H1 (cell line): Measurements from ENCODE around the gene GBGT1. TPM values are rescaled to one million over a fixed set of nuclear protein-coding genes. Genes with fewer than 3 reads are reported as not detected.

Source experiments
- CTCF ChIA-PET: fragments of 300-600 bp; sonication (Branson Sonifier 250); formaldehyde crosslinking; loops from one replicate; lab custom pipeline; 2021; ENCODE audit not compliant: partially characterized antibody; lab: Charles Lee
- POLR2A ChIA-PET: fragments of 300-600 bp; sonication (Branson Sonifier 250); formaldehyde crosslinking; loops from one replicate; lab custom pipeline; 2021; ENCODE audit warnings: inconsistent platforms; ENCODE audit not compliant: partially characterized antibody; lab: Charles Lee
- DNase-seq, 2 experiments: peaks; one replicate each; pipeline versions ENCODE4 v3.0.0 to v3.0.0-alpha.2; 2010 to 2022; ENCODE audit warnings: low spot score in 2 of 2, low read depth in 1 of 2, mixed read lengths in 1 of 2
- FAIRE-seq: peaks from 2 replicates; lab custom pipeline; 2011; peaks lifted over from hg19 to GRCh38; lab: Jason Lieb, UNC
- H2AFZ ChIP-seq: 2 replicates; pipeline ENCODE4 v1.8.1; 2012; ENCODE audit warnings: low read length, inconsistent platforms
- H2AK5ac ChIP-seq: 2 replicates; pipeline ENCODE4 v1.6.1; 2013; ENCODE audit warnings: low read depth, low read length
- H2BK120ac ChIP-seq: replicated peaks from 2 replicates; pipeline ENCODE3; 2013; ENCODE audit warnings: low read depth, low read length, inconsistent platforms
- H2BK12ac ChIP-seq: 2 replicates; pipeline ENCODE4 v1.6.1; 2013; ENCODE audit warnings: low read depth, low read length
- H2BK15ac ChIP-seq: 2 replicates; pipeline ENCODE4 v1.6.1; 2013; ENCODE audit warnings: low read length
- H2BK20ac ChIP-seq: 2 replicates; pipeline ENCODE4 v1.6.1; 2013; ENCODE audit warnings: low read length
- H2BK5ac ChIP-seq: 2 replicates; pipeline ENCODE4 v1.6.1; 2013; ENCODE audit warnings: low read depth, low read length
- H3K14ac ChIP-seq: 2 replicates; pipeline ENCODE4 v1.6.1; 2013; ENCODE audit warnings: inconsistent platforms; ENCODE audit not compliant: insufficient read length
- H3K18ac ChIP-seq: 2 replicates; pipeline ENCODE4 v1.6.1; 2013; ENCODE audit warnings: low read length; ENCODE audit errors: extremely low read depth
- H3K23ac ChIP-seq: 2 replicates; pipeline ENCODE4 v1.6.1; 2013; ENCODE audit warnings: inconsistent platforms; ENCODE audit not compliant: insufficient read length
- H3K23me2 ChIP-seq: 2 replicates; pipeline ENCODE4 v1.6.1; 2013; ENCODE audit warnings: low read depth, low read length
- H3K27ac ChIP-seq: 2 replicates; pipeline ENCODE4 v1.6.1; 2011; ENCODE audit warnings: low read depth, low read length, inconsistent platforms
- H3K27me3 ChIP-seq, 4 experiments: replicated peaks in 1 of 4; 1 replicate in 1 of 4; 2 replicates in 3 of 4; pipeline versions ENCODE4 v1.6.1 to v1.8.1; 2011 to 2013; ENCODE audit warnings: low read length in 3 of 4, mild to moderate bottlenecking in 3 of 4, inconsistent platforms in 2 of 4, mixed read lengths in 2 of 4, moderate library complexity in 1 of 4; ENCODE audit not compliant: control insufficient read depth in 3 of 4, insufficient read depth in 3 of 4; ENCODE audit errors: extremely low read depth in 1 of 4
- H3K36me3 ChIP-seq, 4 experiments: 2 replicates each; pipeline versions ENCODE4 v1.6.1 to v1.8.1; 2011 to 2013; ENCODE audit warnings: mild to moderate bottlenecking in 4 of 4, low read length in 3 of 4, moderate library complexity in 2 of 4, control low read depth in 1 of 4, inconsistent platforms in 1 of 4; ENCODE audit not compliant: insufficient read depth in 4 of 4, control insufficient read depth in 2 of 4
- H3K4ac ChIP-seq: replicated peaks from 2 replicates; pipeline ENCODE3; 2013; ENCODE audit warnings: low read length, low read depth, mixed read lengths, inconsistent platforms; ENCODE audit not compliant: insufficient read length
- H3K4me1 ChIP-seq, 4 experiments: replicated peaks in 1 of 4; 1 replicate in 1 of 4; 2 replicates in 3 of 4; pipeline versions ENCODE4 v1.6.1 to v1.8.1; 2011 to 2013; ENCODE audit warnings: low read length in 3 of 4, inconsistent platforms in 2 of 4, mixed read lengths in 1 of 4; ENCODE audit not compliant: insufficient read depth in 4 of 4, control insufficient read depth in 3 of 4
- H3K4me2 ChIP-seq, 2 experiments: 2 replicates each; pipeline versions ENCODE4 v1.6.1 to v1.8.1; 2011 to 2013; ENCODE audit warnings: low read depth in 2 of 2, low read length in 2 of 2, control low read depth in 1 of 2, inconsistent platforms in 1 of 2, mild to moderate bottlenecking in 1 of 2; ENCODE audit not compliant: insufficient read depth in 1 of 2
- H3K4me3 ChIP-seq, 4 experiments: fragments of 200-600, 300-600 bp in 1 of 4; sonication (generic), shearing (Covaris generic), sonication (Bioruptor Twin) in 1 of 4; 2 replicates each; pipeline versions ENCODE4 v1.5.1 to v1.8.1; 2011 to 2016; ENCODE audit warnings: low read length in 4 of 4, low read depth in 3 of 4, control low read depth in 2 of 4, inconsistent platforms in 2 of 4, mild to moderate bottlenecking in 2 of 4, mixed read lengths in 1 of 4, moderate library complexity in 1 of 4; ENCODE audit not compliant: insufficient read depth in 2 of 4; ENCODE audit errors: extremely low read depth in 1 of 4
- H3K56ac ChIP-seq: replicated peaks from 2 replicates; pipeline ENCODE3; 2013; ENCODE audit warnings: low read depth, mild to moderate bottlenecking, mixed read lengths, low read length, inconsistent platforms; ENCODE audit not compliant: insufficient read length
- H3K79me1 ChIP-seq: 2 replicates; pipeline ENCODE4 v1.6.1; 2013; ENCODE audit warnings: low read depth, low read length, control low read depth
- H3K79me2 ChIP-seq, 2 experiments: 2 replicates each; pipeline versions ENCODE4 v1.6.1 to v1.8.1; 2012 to 2013; ENCODE audit warnings: low read length in 2 of 2, mild to moderate bottlenecking in 2 of 2, inconsistent platforms in 1 of 2; ENCODE audit not compliant: insufficient read depth in 2 of 2, control insufficient read depth in 1 of 2
- H3K9ac ChIP-seq, 4 experiments: replicated peaks in 1 of 4; 1 replicate in 1 of 4; 2 replicates in 3 of 4; pipeline versions ENCODE4 v1.6.1 to v1.8.1; 2011 to 2013; ENCODE audit warnings: low read depth in 3 of 4, low read length in 3 of 4, control low read depth in 2 of 4, mild to moderate bottlenecking in 2 of 4, moderate library complexity in 2 of 4, inconsistent platforms in 1 of 4; ENCODE audit errors: extremely low read depth in 1 of 4
- H3K9me3 ChIP-seq, 2 experiments: 2 replicates each; pipeline versions ENCODE4 v1.6.1 to v1.8.1; 2012 to 2013; ENCODE audit warnings: mild to moderate bottlenecking in 2 of 2, moderate library complexity in 2 of 2, control low read depth in 1 of 2, inconsistent platforms in 1 of 2, low read depth in 1 of 2, low read length in 1 of 2, mixed read lengths in 1 of 2; ENCODE audit not compliant: insufficient read depth in 2 of 2
- H4K20me1 ChIP-seq, 2 experiments: replicated peaks in 1 of 2; 2 replicates each; pipeline versions ENCODE3 to v1.8.1; 2011 to 2013; ENCODE audit warnings: inconsistent platforms in 2 of 2, low read length in 2 of 2, mild to moderate bottlenecking in 1 of 2; ENCODE audit not compliant: insufficient read depth in 2 of 2, control insufficient read depth in 1 of 2
- H4K5ac ChIP-seq: 2 replicates; pipeline ENCODE4 v1.6.1; 2013; ENCODE audit warnings: low read length, low read depth, mixed read lengths, inconsistent platforms; ENCODE audit not compliant: insufficient read length
- H4K8ac ChIP-seq: 2 replicates; pipeline ENCODE4 v1.8.0; 2013; ENCODE audit warnings: mild to moderate bottlenecking, moderate library complexity, low read length, inconsistent platforms; ENCODE audit not compliant: insufficient read depth; ENCODE audit errors: extremely low read depth
- H4K91ac ChIP-seq: replicated peaks from 2 replicates; pipeline ENCODE3; 2013; ENCODE audit warnings: low read length, mixed read lengths, inconsistent platforms; ENCODE audit not compliant: insufficient read length
- BACH1 ChIP-seq: IDR thresholded peaks from 2 replicates; pipeline ENCODE4 v1.6.1; 2012; ENCODE audit warnings: low read length, improper control_type of control experiment
- CBX5 ChIP-seq: fragments of 300-800, 300-1000 bp; sonication (generic); IDR thresholded peaks from 2 replicates; pipeline ENCODE4 v1.7.1; 2016; ENCODE audit warnings: antibody characterized with exemption, low read length, low read depth
- CTBP2 ChIP-seq: IDR thresholded peaks from 2 replicates; pipeline ENCODE4 v1.7.0; 2011; ENCODE audit warnings: borderline replicate concordance, mild to moderate bottlenecking, moderate library complexity, mixed read lengths, low read length; ENCODE audit not compliant: insufficient read depth, insufficient read length
- WGBS, 2 experiments: shearing (Covaris generic) in 1 of 2; methylation state at CpG; one replicate each; pipeline versions ENCODE4 v1.1.6 to v1.1.7; 2013 to 2015; ENCODE audit warnings: low lambda C conversion rate in 2 of 2, mixed read lengths in 2 of 2, inconsistent platforms in 1 of 2, low coverage in 1 of 2, missing lambda C conversion rate in 1 of 2; ENCODE audit not compliant: insufficient replicate concordance in 2 of 2, insufficient coverage in 1 of 2, insufficient read length in 1 of 2; ENCODE audit errors: extremely low coverage in 1 of 2, missing lambda C conversion rate in 1 of 2; 5-methylcytosine and 5-hydroxymethylcytosine counted together
- polyA plus RNA-seq, 7 experiments: library from polyadenylated mRNA; depleted of rRNA in 3 of 7; stranded (reverse) in 5 of 7; unstranded in 2 of 7; fragments of >200 nt in 5 of 7; fragments of 200-250 nt in 2 of 7; gene quantifications; 1 replicate in 5 of 7; 2 replicates in 1 of 7; 4 replicates in 1 of 7; pipeline versions ENCODE4 v1.2.1 to v1.2.3, GENCODE V29; 2011 to 2013; ENCODE audit warnings: missing spikeins in 2 of 7, mixed read lengths in 2 of 7
- total RNA-seq: library from RNA; stranded (reverse); fragmentation: NEBNext Ultra II Directional; extraction: Animal tissue kit (Norgen Biotek cat#: 25700); gene quantifications from 2 replicates; pipeline ENCODE4 v1.2.1, GENCODE V29; 2021

GBGT1 gene
- total and polyA plus RNA-seq, 2 of the 8 experiments (the other 6 are each of a cell fraction or from before 2014, with no cell fraction given), result 7.1 to 9.7 TPM

DNA sequence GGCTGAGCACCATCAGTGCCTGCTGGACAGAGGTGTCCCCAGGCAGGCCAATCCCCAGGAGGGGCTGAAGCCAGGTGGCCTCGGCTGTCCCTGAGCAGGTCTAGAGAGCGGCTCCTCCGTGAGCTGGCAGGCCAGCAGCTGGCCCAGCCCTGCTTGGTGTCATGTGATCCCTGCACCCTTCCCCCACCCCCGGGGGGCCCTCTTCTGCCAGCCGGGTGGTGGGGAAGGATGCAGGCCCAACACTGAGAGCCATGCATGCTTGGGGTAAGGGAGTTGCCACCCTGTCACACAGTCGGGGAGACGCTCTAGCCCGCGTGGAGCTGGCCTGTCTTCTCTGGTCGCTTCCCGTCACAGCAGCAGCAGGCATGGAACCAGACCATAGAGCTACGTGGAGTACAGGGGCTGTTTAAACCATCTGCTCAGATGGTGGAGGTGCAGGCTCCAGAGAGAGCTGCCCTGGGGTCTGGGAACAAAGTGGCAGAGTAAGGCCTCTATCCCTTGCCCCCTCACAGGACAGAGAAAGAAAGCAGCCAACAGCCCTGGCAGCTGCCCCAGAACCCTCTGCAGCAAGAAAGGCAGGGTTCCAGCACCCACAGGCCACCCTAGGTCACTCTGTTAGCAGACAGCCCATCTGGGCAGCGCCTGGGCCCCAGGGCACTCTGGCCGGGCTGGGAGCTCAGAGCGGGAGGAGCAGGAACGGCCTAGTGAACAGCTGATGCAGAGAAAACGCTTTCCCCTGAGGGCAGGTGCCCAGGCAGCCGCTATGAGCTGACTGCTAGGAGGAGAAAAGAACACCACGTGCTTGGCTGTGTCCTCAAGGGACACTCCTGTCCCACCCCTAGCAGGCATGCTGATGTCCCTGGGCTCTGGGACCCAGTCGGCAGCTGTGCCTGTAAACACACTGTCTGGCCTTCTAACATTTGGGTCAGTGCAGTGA, 49.5 kb downstream of the GBGT1 start:
- Histone ChIP-seq H4K20me1 (peaks cover 31 to 43% of the 10 kb centered on the region in 2 experiments), H3K23me2 (no peaks in the 10 kb centered on the region), H2AK5ac (no peak overlapping the region), H3K4me2 (no peak overlapping the region), H3K18ac (no peak overlapping the region; the same call in 1 of the 2 replicates), H2BK120ac (no peak overlapping the region), H3K56ac (no peak overlapping the region), H4K8ac (no peak overlapping the region), H3K36me3 (no peaks in the 10 kb centered on the region; a peak in 1 of 8 replicates), H4K91ac (no peak overlapping the region), H2BK12ac (no peak overlapping the region), H3K14ac (no peak overlapping the region), H3K4me1 (peaks cover 0 to 4% (median 3%) of the 10 kb centered on the region in 4 experiments; a peak in 1 of 7 replicates), H2AFZ (no peak overlapping the region), H3K9me3 (no peaks in the 10 kb centered on the region), H2BK5ac (no peak overlapping the region), H3K4me3 (no peak overlapping the region), H4K5ac (no peak overlapping the region), H2BK20ac (no peak overlapping the region), H3K79me2 (no peaks in the 10 kb centered on the region), H3K27me3 (peaks cover 0 to 22% (median 13%) of the 10 kb centered on the region in 4 experiments; a peak in 5 of 7 replicates), H3K23ac (no peak overlapping the region), H2BK15ac (no peak overlapping the region), H3K79me1 (no peaks in the 10 kb centered on the region), H3K4ac (no peak overlapping the region), H3K27ac (no peak overlapping the region), H3K9ac (no peak overlapping the region)
- no peak for FAIRE-seq
- CTCF ChIA-PET, result interaction anchor here (1.0 to 19.3 kb wide), 8 partner anchors 11 to 228 kb away, joined by 3 to 337 read pairs (median 4); no protein-coding TSS in a partner anchor
- POLR2A ChIA-PET, result interaction anchor here (0.9 to 2.4 kb wide), 2 partner anchors 36 to 50 kb away, joined by 3 to 8 read pairs; partner anchors contain the start of gene GBGT1
- 89% methylated on average over 17 of the region's 20 CpGs; no CpG with 5 or more reads in 1 of the 2 experiments for whole genome bisulfite sequencing, 2 experiments
- no peak for DNase-seq
- no peak for TF ChIP-seq BACH1
- TF ChIP-seq CBX5, result no peak
- no peak for TF ChIP-seq CTBP2
